H1 (cell line): ENCODE results near the gene TFAP2D. TPM values are rescaled to one million over a fixed set of nuclear protein-coding genes. Genes with fewer than 3 reads are reported as not detected.
A peak's percentile ranks its signal among the peaks of the same experiment; 100 is the strongest.

Source experiments
- CTCF ChIA-PET: fragments of 300-600 bp; sonication (Branson Sonifier 250); formaldehyde crosslinking; loops from one replicate; lab custom pipeline; 2021; ENCODE audit not compliant: partially characterized antibody; lab: Charles Lee
- POLR2A ChIA-PET: fragments of 300-600 bp; sonication (Branson Sonifier 250); formaldehyde crosslinking; loops from one replicate; lab custom pipeline; 2021; ENCODE audit warnings: inconsistent platforms; ENCODE audit not compliant: partially characterized antibody; lab: Charles Lee
- DNase-seq, 2 experiments: peaks; one replicate each; pipeline versions ENCODE4 v3.0.0 to v3.0.0-alpha.2; 2010 to 2022; ENCODE audit warnings: low spot score in 2 of 2, low read depth in 1 of 2, mixed read lengths in 1 of 2
- FAIRE-seq: peaks from 2 replicates; lab custom pipeline; 2011; peaks lifted over from hg19 to GRCh38; lab: Jason Lieb, UNC
- H2AFZ ChIP-seq: 2 replicates; pipeline ENCODE4 v1.8.1; 2012; ENCODE audit warnings: low read length, inconsistent platforms
- H2AK5ac ChIP-seq: 2 replicates; pipeline ENCODE4 v1.6.1; 2013; ENCODE audit warnings: low read depth, low read length
- H2BK120ac ChIP-seq: replicated peaks from 2 replicates; pipeline ENCODE3; 2013; ENCODE audit warnings: low read depth, low read length, inconsistent platforms
- H2BK12ac ChIP-seq: 2 replicates; pipeline ENCODE4 v1.6.1; 2013; ENCODE audit warnings: low read depth, low read length
- H2BK15ac ChIP-seq: 2 replicates; pipeline ENCODE4 v1.6.1; 2013; ENCODE audit warnings: low read length
- H2BK20ac ChIP-seq: 2 replicates; pipeline ENCODE4 v1.6.1; 2013; ENCODE audit warnings: low read length
- H2BK5ac ChIP-seq: 2 replicates; pipeline ENCODE4 v1.6.1; 2013; ENCODE audit warnings: low read depth, low read length
- H3K14ac ChIP-seq: 2 replicates; pipeline ENCODE4 v1.6.1; 2013; ENCODE audit warnings: inconsistent platforms; ENCODE audit not compliant: insufficient read length
- H3K18ac ChIP-seq: 2 replicates; pipeline ENCODE4 v1.6.1; 2013; ENCODE audit warnings: low read length; ENCODE audit errors: extremely low read depth
- H3K23ac ChIP-seq: 2 replicates; pipeline ENCODE4 v1.6.1; 2013; ENCODE audit warnings: inconsistent platforms; ENCODE audit not compliant: insufficient read length
- H3K23me2 ChIP-seq: 2 replicates; pipeline ENCODE4 v1.6.1; 2013; ENCODE audit warnings: low read depth, low read length
- H3K27ac ChIP-seq: 2 replicates; pipeline ENCODE4 v1.6.1; 2011; ENCODE audit warnings: low read depth, low read length, inconsistent platforms
- H3K27me3 ChIP-seq, 4 experiments: replicated peaks in 1 of 4; 1 replicate in 1 of 4; 2 replicates in 3 of 4; pipeline versions ENCODE4 v1.6.1 to v1.8.1; 2011 to 2013; ENCODE audit warnings: low read length in 3 of 4, mild to moderate bottlenecking in 3 of 4, inconsistent platforms in 2 of 4, mixed read lengths in 2 of 4, moderate library complexity in 1 of 4; ENCODE audit not compliant: control insufficient read depth in 3 of 4, insufficient read depth in 3 of 4; ENCODE audit errors: extremely low read depth in 1 of 4
- H3K36me3 ChIP-seq, 4 experiments: 2 replicates each; pipeline versions ENCODE4 v1.6.1 to v1.8.1; 2011 to 2013; ENCODE audit warnings: mild to moderate bottlenecking in 4 of 4, low read length in 3 of 4, moderate library complexity in 2 of 4, control low read depth in 1 of 4, inconsistent platforms in 1 of 4; ENCODE audit not compliant: insufficient read depth in 4 of 4, control insufficient read depth in 2 of 4
- H3K4ac ChIP-seq: replicated peaks from 2 replicates; pipeline ENCODE3; 2013; ENCODE audit warnings: low read length, low read depth, mixed read lengths, inconsistent platforms; ENCODE audit not compliant: insufficient read length
- H3K4me1 ChIP-seq, 4 experiments: replicated peaks in 1 of 4; 1 replicate in 1 of 4; 2 replicates in 3 of 4; pipeline versions ENCODE4 v1.6.1 to v1.8.1; 2011 to 2013; ENCODE audit warnings: low read length in 3 of 4, inconsistent platforms in 2 of 4, mixed read lengths in 1 of 4; ENCODE audit not compliant: insufficient read depth in 4 of 4, control insufficient read depth in 3 of 4
- H3K4me2 ChIP-seq, 2 experiments: 2 replicates each; pipeline versions ENCODE4 v1.6.1 to v1.8.1; 2011 to 2013; ENCODE audit warnings: low read depth in 2 of 2, low read length in 2 of 2, control low read depth in 1 of 2, inconsistent platforms in 1 of 2, mild to moderate bottlenecking in 1 of 2; ENCODE audit not compliant: insufficient read depth in 1 of 2
- H3K4me3 ChIP-seq, 4 experiments: fragments of 200-600, 300-600 bp in 1 of 4; sonication (generic), shearing (Covaris generic), sonication (Bioruptor Twin) in 1 of 4; 2 replicates each; pipeline versions ENCODE4 v1.5.1 to v1.8.1; 2011 to 2016; ENCODE audit warnings: low read length in 4 of 4, low read depth in 3 of 4, control low read depth in 2 of 4, inconsistent platforms in 2 of 4, mild to moderate bottlenecking in 2 of 4, mixed read lengths in 1 of 4, moderate library complexity in 1 of 4; ENCODE audit not compliant: insufficient read depth in 2 of 4; ENCODE audit errors: extremely low read depth in 1 of 4
- H3K56ac ChIP-seq: replicated peaks from 2 replicates; pipeline ENCODE3; 2013; ENCODE audit warnings: low read depth, mild to moderate bottlenecking, mixed read lengths, low read length, inconsistent platforms; ENCODE audit not compliant: insufficient read length
- H3K79me1 ChIP-seq: 2 replicates; pipeline ENCODE4 v1.6.1; 2013; ENCODE audit warnings: low read depth, low read length, control low read depth
- H3K79me2 ChIP-seq, 2 experiments: 2 replicates each; pipeline versions ENCODE4 v1.6.1 to v1.8.1; 2012 to 2013; ENCODE audit warnings: low read length in 2 of 2, mild to moderate bottlenecking in 2 of 2, inconsistent platforms in 1 of 2; ENCODE audit not compliant: insufficient read depth in 2 of 2, control insufficient read depth in 1 of 2
- H3K9ac ChIP-seq, 4 experiments: replicated peaks in 1 of 4; 1 replicate in 1 of 4; 2 replicates in 3 of 4; pipeline versions ENCODE4 v1.6.1 to v1.8.1; 2011 to 2013; ENCODE audit warnings: low read depth in 3 of 4, low read length in 3 of 4, control low read depth in 2 of 4, mild to moderate bottlenecking in 2 of 4, moderate library complexity in 2 of 4, inconsistent platforms in 1 of 4; ENCODE audit errors: extremely low read depth in 1 of 4
- H3K9me3 ChIP-seq, 2 experiments: 2 replicates each; pipeline versions ENCODE4 v1.6.1 to v1.8.1; 2012 to 2013; ENCODE audit warnings: mild to moderate bottlenecking in 2 of 2, moderate library complexity in 2 of 2, control low read depth in 1 of 2, inconsistent platforms in 1 of 2, low read depth in 1 of 2, low read length in 1 of 2, mixed read lengths in 1 of 2; ENCODE audit not compliant: insufficient read depth in 2 of 2
- H4K20me1 ChIP-seq, 2 experiments: replicated peaks in 1 of 2; 2 replicates each; pipeline versions ENCODE3 to v1.8.1; 2011 to 2013; ENCODE audit warnings: inconsistent platforms in 2 of 2, low read length in 2 of 2, mild to moderate bottlenecking in 1 of 2; ENCODE audit not compliant: insufficient read depth in 2 of 2, control insufficient read depth in 1 of 2
- H4K5ac ChIP-seq: 2 replicates; pipeline ENCODE4 v1.6.1; 2013; ENCODE audit warnings: low read length, low read depth, mixed read lengths, inconsistent platforms; ENCODE audit not compliant: insufficient read length
- H4K8ac ChIP-seq: 2 replicates; pipeline ENCODE4 v1.8.0; 2013; ENCODE audit warnings: mild to moderate bottlenecking, moderate library complexity, low read length, inconsistent platforms; ENCODE audit not compliant: insufficient read depth; ENCODE audit errors: extremely low read depth
- H4K91ac ChIP-seq: replicated peaks from 2 replicates; pipeline ENCODE3; 2013; ENCODE audit warnings: low read length, mixed read lengths, inconsistent platforms; ENCODE audit not compliant: insufficient read length
- BCL11A ChIP-seq, 2 experiments: IDR thresholded peaks; one replicate each; pipeline ENCODE4 v1.6.1; 2011; ENCODE audit warnings: low read depth in 2 of 2, low read length in 2 of 2, mild to moderate bottlenecking in 2 of 2
- BRCA1 ChIP-seq: IDR thresholded peaks from 2 replicates; pipeline ENCODE4 v1.6.1; 2012; ENCODE audit warnings: low read depth, low read length, improper control_type of control experiment
- EZH2 ChIP-seq: fragments of 200-600 bp; sonication (generic); IDR thresholded peaks from 2 replicates; pipeline ENCODE4 v1.7.1; 2012; ENCODE audit warnings: low read depth, mild to moderate bottlenecking, moderate library complexity, low read length, inconsistent platforms; ENCODE audit not compliant: severe bottlenecking
- KDM1A ChIP-seq: fragments of 200-600, 300-600 bp; sonication (generic); IDR thresholded peaks from 2 replicates; pipeline ENCODE4 v1.7.1; 2016; ENCODE audit warnings: mild to moderate bottlenecking, low read length, borderline replicate concordance
- RNF2 ChIP-seq: fragments of 200-900, 300-1000 bp; sonication (generic); IDR thresholded peaks from 2 replicates; pipeline ENCODE4 v1.7.1; 2016; ENCODE audit warnings: borderline replicate concordance, low read depth, mild to moderate bottlenecking, antibody characterized with exemption, low read length; ENCODE audit not compliant: poor library complexity, severe bottlenecking; ENCODE audit errors: missing control alignments
- SIRT6 ChIP-seq: IDR thresholded peaks from one replicate; pipeline ENCODE4 v1.7.1; 2012; ENCODE audit warnings: low read length, inconsistent platforms
- SUZ12 ChIP-seq: fragments of 200-600 bp; sonication (generic); IDR thresholded peaks from 2 replicates; pipeline ENCODE4 v1.6.1; 2012; ENCODE audit warnings: mild to moderate bottlenecking, inconsistent platforms, low read length, moderate library complexity, mixed read lengths
- WGBS, 2 experiments: shearing (Covaris generic) in 1 of 2; methylation state at CpG; one replicate each; pipeline versions ENCODE4 v1.1.6 to v1.1.7; 2013 to 2015; ENCODE audit warnings: low lambda C conversion rate in 2 of 2, mixed read lengths in 2 of 2, inconsistent platforms in 1 of 2, low coverage in 1 of 2, missing lambda C conversion rate in 1 of 2; ENCODE audit not compliant: insufficient replicate concordance in 2 of 2, insufficient coverage in 1 of 2, insufficient read length in 1 of 2; ENCODE audit errors: extremely low coverage in 1 of 2, missing lambda C conversion rate in 1 of 2; 5-methylcytosine and 5-hydroxymethylcytosine counted together
- polyA plus RNA-seq, 7 experiments: library from polyadenylated mRNA; depleted of rRNA in 3 of 7; stranded (reverse) in 5 of 7; unstranded in 2 of 7; fragments of >200 nt in 5 of 7; fragments of 200-250 nt in 2 of 7; gene quantifications; 1 replicate in 5 of 7; 2 replicates in 1 of 7; 4 replicates in 1 of 7; pipeline versions ENCODE4 v1.2.1 to v1.2.3, GENCODE V29; 2011 to 2013; ENCODE audit warnings: missing spikeins in 2 of 7, mixed read lengths in 2 of 7
- total RNA-seq: library from RNA; stranded (reverse); fragmentation: NEBNext Ultra II Directional; extraction: Animal tissue kit (Norgen Biotek cat#: 25700); gene quantifications from 2 replicates; pipeline ENCODE4 v1.2.1, GENCODE V29; 2021

TFAP2D gene
- total and polyA plus RNA-seq, 2 of the 8 experiments (the other 6 are each of a cell fraction or from before 2014, with no cell fraction given), result not detected

DNA sequence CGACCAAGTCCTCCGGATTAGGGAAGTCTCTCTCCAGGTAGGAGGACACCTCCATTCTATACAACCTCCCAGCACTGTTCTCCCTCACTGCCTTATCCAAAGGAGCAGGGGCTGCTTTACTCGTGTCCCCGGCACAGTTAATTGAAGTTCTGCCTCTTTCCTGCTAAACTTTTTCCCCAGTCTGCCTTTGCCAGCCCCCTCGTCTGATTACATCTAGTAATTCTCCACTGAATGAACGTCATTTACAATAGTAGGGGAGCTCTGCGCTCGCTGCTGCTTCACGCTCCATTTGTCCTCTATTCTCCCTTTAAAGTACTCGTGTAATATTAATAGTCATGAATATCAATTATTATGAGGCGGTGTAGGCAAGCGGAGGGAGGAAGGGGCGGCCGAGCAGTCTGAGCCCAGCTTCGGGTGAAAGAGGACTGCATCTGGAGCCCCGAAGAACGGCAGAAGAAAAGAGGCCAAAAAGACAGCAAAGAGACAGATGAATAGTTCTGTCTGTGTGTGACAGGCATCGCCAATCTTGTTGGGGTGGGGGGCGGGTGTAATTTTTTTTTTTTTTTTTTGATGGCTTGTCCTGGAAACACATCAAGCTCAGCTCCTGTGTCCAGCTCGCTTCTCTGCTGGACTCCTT is 108.2 kb downstream of the TFAP2D start:
- Histone ChIP-seq H2BK15ac (no peak overlapping the region), H3K79me2 (no peaks in the 10 kb centered on the region), H2BK5ac (no peak overlapping the region), H3K4ac (no peak overlapping the region), H2BK120ac (no peak overlapping the region), H3K79me1 (no peaks in the 10 kb centered on the region), H3K9ac (no peak overlapping the region), H4K91ac (no peak overlapping the region), H2AK5ac (no peak overlapping the region), H3K23me2 (peaks cover 5% of the 10 kb centered on the region; the same call in 1 of the 2 replicates), H4K8ac (no peak overlapping the region), H2BK20ac (no peak overlapping the region), H3K9me3 (no peaks in the 10 kb centered on the region), H4K5ac (no peak overlapping the region), H3K4me3 (peak overlapping the region in 1 of 4 experiments; percentile 56; a peak in 1 of 8 replicates), H2BK12ac (no peak overlapping the region), H3K36me3 (peaks cover 0 to 3% (median 0%) of the 10 kb centered on the region in 4 experiments; a peak in 1 of 8 replicates), H3K23ac (no peak overlapping the region), H3K56ac (no peak overlapping the region), H2AFZ (no peak overlapping the region), H3K4me1 (peaks cover 15 to 34% (median 20%) of the 10 kb centered on the region in 4 experiments), H3K4me2 (peak overlapping the region; percentile 29 to 72; a peak in 3 of 4 replicates), H3K27ac (no peak overlapping the region), H3K18ac (peak overlapping the region; percentile 72), H3K14ac (no peak overlapping the region), H4K20me1 (peaks cover 5 to 7% of the 10 kb centered on the region in 2 experiments), H3K27me3 (peaks cover 72 to 97% (median 90%) of the 10 kb centered on the region in 4 experiments)
- FAIRE-seq, result no peak
- no peak for DNase-seq
- CTCF ChIA-PET, result interaction anchor here (0.6 to 2.8 kb wide), 2 partner anchors 20 to 694 kb away, joined by 4 to 8 read pairs; no protein-coding TSS in a partner anchor
- no peak for TF ChIP-seq BCL11A (IDR thresholded peaks at IDR 0.05; ENCODE audit: low read depth in 2 of 2, low read length in 2 of 2)
- TF ChIP-seq EZH2, result peak; percentile 66
- no peak for TF ChIP-seq SIRT6
- TF ChIP-seq RNF2, result peak; percentile 90
- no peak for TF ChIP-seq BRCA1
- TF ChIP-seq SUZ12, result peak; percentile 42
- TF ChIP-seq KDM1A, result no peak
- WGBS, 2 experiments, result 5% methylated on average over 16 of the region's 20 CpGs; no CpG with 5 or more reads in 1 of the 2 experiments
- POLR2A ChIA-PET, result interaction anchor here (0.9 to 1.3 kb wide), 3 partner anchors 10 to 24 kb away, joined by 3 read pairs; no protein-coding TSS in a partner anchor
